RCC 7860 (cell line): ENCODE data around the gene RUFY3.
"Not testable (repeated sequence)": the region's sequence is repeated elsewhere in the genome, so short reads cannot be mapped to it uniquely, and the experiment has no call there.

Experiments used
- DNase-seq: peaks from one replicate; pipeline ENCODE4 v3.0.0-alpha.2; 2015; ENCODE audit warnings: low spot score
- FAIRE-seq: peaks from 2 replicates; lab custom pipeline; 2012; peaks lifted over from hg19 to GRCh38; lab: Jason Lieb, UNC

Gene RUFY3, protein sequence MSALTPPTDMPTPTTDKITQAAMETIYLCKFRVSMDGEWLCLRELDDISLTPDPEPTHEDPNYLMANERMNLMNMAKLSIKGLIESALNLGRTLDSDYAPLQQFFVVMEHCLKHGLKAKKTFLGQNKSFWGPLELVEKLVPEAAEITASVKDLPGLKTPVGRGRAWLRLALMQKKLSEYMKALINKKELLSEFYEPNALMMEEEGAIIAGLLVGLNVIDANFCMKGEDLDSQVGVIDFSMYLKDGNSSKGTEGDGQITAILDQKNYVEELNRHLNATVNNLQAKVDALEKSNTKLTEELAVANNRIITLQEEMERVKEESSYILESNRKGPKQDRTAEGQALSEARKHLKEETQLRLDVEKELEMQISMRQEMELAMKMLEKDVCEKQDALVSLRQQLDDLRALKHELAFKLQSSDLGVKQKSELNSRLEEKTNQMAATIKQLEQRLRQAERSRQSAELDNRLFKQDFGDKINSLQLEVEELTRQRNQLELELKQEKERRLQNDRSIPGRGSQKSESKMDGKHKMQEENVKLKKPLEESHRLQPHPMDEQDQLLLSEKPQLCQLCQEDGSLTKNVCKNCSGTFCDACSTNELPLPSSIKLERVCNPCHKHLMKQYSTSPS

DNA sequence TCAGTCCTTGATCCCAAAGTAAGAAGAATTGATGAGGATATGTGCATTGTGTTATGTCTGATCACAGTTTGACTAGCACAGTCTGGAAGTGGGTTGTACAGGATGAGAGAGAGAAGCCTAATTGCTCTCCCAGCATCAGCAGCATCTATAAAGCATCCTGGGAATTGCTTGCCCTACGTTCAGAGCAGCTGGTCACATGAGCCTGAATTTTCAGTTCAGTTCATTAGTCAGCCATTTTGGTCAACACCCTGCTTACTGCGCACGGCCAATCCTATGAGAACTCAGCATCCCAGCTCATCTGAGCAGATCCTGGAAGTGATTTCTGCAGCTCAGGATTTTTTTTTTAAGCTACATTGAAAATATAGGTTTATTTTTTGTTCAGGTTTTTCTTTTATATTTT is at the start of gene RUFY3:
Gene RUFY3, plus strand, starts transcription at position 218 of the 400 bp plus-strand sequence. CDS start 610 bp downstream, outside the sequence.
- FAIRE-seq (no peak), DNase-seq (peak; percentile 24)

DNA sequence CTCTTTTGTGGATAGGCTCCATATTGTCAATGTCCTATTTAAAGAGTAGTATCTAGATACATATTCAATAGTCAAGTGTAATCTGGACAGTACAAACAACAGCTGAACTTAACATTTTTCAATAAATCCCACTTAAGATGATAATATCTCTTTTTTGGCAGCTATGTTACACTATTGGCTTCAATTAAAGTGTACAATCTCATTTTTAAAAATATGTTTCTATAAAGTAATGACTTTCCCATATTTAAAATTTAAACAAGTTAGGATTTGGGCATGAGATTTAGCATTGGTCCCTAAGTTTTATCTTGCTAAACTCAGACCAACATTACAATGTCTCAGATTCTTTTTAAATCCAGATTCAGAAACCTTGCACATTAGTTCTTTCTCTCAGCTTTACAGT is 47.6 kb upstream of the RUFY3 start:
- DNase-seq (no peak), FAIRE-seq (no peak)

DNA sequence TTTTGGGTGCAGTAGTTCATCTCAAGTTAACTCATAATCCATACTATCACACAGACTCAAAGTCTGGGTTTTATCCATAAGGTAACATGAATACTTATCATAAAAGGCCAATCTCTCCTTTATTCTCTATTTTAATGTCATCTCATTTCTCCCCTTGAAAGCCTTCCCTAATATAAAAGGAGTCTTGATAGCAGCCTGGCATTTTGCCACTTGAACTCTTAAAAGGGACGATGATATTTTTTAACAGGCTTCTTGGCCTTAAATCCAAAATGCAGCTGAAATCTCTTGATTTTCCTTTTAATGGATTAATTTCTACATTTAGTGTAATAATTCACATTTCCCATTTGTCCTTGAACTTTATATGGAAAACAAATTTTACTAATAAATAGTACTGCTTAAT is 47.0 kb upstream of the RUFY3 start:
- DNase-seq, result no peak
- no peak for FAIRE-seq

DNA sequence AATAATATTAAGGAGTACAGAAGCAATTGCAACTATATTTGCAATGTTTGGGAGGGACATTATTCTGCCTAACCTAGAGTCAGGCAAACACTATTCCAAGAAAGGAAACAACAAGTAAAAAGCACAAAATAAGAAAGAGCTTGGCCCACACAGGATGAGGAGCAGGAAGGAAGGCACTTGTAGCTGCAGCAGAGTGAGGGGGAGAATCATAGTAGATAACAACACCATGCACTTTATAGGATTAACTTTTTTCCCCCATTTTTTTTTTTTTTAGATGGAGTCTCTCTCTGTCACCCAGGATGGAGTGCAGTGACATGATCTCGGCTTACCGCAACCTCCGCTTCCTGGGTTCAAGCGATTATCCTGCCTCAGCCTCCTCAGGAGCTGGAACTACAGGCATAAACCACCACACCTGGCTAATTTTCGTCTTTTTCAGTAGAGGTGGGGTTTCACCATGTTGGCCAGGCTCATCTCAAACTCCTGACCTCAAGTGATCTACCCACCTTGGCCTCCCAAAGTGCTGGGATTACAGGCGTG is 45.1 kb upstream of the RUFY3 start:
- FAIRE-seq (no peak), DNase-seq (no peak)

DNA sequence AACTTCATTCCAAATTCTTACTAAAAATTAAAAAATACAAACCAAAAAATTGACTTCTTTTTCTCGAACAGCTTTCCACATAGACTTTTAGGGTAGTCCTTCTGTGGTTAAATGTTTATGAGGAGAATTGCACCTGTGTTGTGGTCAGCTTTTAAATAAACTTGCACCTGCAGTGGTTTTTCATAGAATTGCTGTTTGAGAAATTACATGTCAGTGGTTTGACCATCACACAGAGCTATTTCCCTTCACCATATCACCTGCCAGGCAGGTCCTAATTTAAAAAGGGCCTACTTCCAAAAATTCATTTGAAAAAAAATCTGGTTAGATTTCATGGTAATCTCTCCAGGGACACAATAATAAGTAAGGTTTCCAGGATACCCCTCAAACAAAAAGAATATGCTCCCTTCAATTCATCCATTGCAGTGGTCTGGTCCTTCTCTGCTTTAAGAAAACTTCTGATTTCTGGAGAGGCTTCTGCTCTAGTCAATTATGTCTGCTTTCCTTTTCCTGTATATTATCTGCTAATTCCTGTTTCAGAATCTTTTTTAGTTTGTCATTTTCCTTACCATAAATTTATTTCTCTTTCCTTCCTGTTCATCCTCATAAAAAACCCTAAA is 43.3 kb upstream of the RUFY3 start:
- no peak for FAIRE-seq
- DNase-seq, result no peak

DNA sequence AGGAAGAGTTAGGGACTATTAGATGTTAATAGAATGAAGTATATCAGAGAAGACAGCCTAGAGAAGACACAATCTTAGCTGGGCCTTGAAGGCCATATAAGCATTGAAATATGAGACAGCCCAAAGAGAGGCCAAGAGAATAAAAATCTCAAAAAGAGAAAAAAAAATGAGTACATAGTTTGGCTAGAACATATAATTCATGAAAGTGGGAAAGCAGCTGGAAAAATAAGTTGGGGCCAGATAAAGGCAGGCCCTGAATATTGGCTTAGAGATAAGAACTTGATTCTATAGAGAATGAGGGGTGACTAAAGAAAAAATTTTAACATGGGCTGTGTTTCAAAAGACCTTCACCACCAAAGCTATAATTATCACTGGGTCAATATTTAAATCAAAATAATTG is 40.8 kb upstream of the RUFY3 start:
- FAIRE-seq, result no peak

DNA sequence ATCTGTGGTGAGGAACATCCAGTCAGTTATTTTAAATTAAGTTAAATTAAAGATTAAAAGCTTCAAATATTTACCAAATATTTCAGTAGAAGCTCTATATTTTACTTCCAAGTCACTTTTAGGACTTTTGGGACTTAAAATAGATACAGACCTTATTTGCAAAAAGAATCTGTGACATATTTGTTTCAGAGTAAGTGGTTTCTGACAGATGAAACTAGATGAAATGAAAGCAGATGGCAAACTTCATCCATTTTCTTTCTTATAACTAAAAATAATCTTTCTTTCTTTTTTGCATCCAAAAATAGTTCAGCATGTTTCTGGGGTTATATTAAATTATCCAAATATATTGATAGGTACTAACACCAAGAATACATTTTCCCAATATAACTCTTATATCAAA is 40.1 kb upstream of the RUFY3 start:
- no peak for FAIRE-seq
- no peak for DNase-seq

More for the DNA sequence above, 40.8 kb upstream of the RUFY3 start:
- DNase-seq, result no peak

DNA sequence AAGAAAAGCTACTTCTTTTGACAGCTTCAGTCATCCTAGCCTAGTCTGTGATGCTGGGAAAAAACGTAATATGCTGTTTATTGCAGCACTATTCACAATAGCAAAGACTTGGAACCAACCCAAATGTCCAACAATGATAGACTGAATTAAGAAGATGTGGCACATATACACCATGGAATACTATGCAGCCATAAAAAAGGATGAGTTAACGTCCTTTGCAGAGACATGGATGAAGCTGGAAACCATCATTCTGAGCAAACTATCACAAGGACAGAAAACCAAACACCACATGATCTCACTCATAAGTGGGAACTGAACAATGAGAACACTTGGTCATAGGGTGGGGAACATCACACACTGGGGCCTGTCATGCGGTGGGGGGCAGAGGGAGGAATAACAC is 39.6 kb upstream of the RUFY3 start:
- DNase-seq, FAIRE-seq: not testable (repeated sequence)

DNA sequence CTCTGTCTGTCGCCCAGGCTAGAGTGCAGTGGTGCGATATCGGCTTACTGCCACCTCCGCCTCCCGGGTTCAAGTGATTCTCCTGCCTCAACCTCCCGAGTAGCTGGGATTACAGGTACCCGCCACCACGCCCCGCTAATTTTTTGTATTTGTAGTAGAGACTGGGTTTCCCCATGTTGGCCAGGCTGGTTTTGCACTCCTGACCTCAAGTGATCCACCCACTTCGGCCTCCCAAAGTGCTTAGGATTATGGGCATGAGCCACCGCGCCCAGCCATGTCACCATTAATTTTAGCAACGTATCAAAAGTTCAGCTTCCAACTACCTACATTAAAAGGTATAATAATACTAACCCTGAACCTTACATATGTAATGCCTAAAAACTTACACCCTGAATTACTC is 34.4 kb upstream of the RUFY3 start:
- DNase-seq (no peak), FAIRE-seq (no peak)

DNA sequence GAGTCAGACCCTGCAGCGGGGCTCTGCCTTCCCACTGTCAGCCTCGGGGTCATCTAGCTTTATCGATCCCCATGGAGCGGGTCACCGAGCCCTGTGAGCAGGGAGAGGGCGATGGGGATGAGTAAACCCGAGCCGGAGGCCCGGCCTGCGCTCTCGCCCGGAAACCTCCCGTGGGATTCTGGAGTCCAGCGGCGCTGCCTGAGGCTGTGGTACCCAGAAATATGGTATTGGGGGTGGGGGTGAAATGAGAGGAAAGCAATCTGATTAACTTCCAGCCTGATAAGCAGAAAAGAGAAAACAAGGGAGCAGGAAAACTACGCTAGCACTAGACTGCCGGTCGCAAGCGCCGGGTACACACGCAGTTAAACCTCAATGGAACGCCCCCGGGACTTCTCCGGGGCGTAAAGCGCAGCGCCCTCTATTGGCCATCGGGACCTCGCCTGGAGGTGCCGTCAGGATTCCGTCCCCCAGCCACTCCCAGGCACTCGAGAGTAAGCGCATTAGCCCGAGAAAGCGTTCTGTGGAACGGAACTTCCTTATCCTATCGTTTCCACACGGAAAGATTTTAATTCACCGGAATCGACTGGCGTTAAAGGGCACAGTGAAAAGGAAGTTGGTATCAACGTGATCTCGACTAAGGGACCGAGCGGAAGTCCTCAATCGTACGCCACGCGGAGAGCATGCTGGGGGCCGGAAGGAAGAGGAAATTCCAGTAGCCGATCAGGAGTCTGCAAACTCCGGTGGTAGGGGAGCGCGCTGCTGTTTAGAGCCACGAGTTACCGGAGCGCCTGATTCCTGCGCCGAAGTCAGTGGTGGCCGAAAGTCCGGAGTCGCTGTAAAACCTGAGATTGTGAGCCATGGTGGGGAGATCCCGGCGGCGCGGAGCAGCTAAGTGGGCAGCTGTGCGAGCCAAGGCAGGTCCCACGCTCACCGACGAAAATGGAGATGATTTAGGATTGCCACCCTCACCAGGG is 33.7 kb upstream of the RUFY3 start, which contains the start of gene UTP3:
Gene UTP3, plus strand, starts transcription at position 712 of the 974 bp plus-strand sequence. Its CDS starts 146 bp downstream, at position 858.
- peak; percentile 85 for FAIRE-seq
- DNase-seq, result peak; percentile 95

DNA sequence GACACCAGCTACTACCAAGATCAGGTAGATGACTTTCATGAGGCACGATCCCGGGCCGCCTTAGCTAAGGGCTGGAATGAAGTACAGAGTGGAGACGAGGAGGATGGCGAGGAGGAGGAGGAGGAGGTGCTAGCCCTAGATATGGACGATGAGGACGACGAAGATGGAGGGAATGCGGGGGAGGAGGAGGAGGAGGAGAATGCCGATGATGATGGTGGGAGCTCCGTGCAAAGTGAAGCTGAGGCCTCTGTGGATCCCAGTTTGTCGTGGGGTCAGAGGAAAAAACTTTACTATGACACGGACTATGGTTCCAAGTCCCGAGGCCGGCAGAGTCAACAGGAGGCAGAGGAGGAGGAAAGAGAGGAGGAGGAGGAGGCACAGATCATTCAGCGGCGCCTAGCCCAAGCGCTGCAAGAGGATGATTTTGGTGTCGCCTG is 33.0 kb upstream of the RUFY3 start:
- DNase-seq (no peak), FAIRE-seq (no peak)

DNA sequence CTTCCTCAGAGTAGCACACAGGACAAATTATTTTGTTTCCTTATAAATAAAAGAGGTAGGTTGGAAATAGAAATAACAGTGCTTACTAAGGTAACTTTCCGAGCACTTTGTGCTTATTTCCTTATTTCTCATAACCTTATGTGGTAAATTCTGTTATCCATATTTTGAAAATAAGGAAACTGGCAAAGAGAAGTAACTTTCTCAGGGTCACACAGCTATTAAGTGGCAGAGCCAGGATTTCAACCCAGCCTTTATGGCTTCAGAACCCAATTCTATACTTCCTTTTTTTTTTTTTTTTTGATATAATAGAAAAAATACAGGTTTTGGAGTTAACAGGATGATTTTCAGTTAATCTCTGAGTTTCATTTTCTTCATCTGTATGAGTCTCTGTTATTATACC is 30.1 kb upstream of the RUFY3 start:
- DNase-seq (no peak), FAIRE-seq (no peak)

DNA sequence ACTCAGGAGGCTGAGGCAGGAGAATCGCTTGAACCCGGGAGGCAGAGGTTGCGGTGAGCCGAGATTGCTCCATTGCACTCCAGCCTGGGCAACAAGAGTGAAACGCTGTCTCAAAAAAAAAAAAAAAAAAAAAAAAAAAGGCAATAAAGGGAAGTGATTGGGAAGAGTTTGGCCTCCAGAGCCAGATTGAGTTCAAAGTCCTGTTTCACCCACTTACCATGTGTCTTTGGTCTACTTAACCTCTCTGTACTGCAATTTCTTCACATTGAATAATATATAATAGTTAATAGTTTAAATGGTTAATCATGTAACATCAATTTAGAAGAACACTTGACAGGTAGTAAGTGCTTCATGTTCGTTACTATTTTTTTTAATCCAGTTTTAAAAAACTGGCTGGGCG is 27.1 kb upstream of the RUFY3 start:
- not testable (repeated sequence) for FAIRE-seq

DNA sequence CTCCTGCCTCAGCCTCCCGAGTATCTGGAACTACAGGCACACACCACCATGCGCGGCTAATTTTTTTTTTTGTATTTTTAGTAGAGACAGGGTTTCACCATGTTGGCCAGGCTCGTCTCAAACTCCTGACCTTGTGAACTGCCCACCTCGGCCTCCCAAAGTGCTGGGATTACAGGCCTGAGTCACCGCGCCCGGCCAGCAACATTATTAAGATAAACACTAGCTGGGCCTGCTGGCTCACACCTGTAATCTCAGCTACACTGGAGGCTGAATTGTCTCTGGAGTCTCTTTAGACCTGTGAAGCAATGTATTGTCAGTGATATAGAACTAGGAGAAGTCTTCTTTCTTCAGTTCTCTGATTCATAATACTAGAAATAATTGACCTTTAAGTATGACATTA is 23.3 kb upstream of the RUFY3 start:
- DNase-seq, FAIRE-seq: not testable (repeated sequence)

More for the DNA sequence above, 27.1 kb upstream of the RUFY3 start:
- DNase-seq, result not testable (repeated sequence)

DNA sequence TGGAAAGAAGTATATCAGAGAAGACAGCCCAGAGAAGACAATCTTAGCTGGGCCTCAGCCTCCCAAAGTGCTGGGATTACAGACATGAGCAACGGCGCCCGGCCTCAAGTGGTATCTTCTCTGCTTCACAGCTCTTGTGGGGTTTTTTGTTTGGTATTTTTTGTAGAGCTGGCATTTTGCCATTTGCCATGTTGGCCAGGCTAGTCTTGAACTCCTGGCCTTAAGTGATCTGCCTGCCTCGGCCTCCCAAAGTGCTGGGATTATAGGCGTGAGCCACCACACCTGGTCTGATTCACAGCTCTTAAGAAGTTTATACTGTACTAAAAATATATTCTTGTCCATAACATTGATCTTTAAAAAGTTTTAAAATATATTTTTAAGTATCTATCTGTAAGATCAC is 21.1 kb upstream of the RUFY3 start:
- DNase-seq (no peak), FAIRE-seq (no peak)

DNA sequence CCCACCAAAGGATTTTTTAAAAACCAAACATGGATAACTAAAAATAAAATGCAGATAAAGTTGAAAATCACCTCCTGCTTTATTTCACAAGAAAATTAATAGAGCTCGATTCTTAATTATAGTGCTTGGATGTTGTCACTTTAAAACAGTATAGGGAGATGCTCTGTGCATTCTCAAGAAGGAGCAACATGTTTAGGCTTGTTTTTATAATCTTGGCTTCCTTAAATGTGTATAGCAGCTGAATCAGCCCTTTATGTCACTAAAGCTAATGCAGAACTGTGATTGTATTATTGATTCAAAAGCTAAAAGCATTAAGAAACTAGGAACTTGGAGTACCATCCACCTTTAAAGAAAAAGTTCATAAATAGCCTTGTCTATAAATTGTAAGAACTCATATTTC is 20.5 kb upstream of the RUFY3 start:
- DNase-seq (no peak), FAIRE-seq (no peak)

DNA sequence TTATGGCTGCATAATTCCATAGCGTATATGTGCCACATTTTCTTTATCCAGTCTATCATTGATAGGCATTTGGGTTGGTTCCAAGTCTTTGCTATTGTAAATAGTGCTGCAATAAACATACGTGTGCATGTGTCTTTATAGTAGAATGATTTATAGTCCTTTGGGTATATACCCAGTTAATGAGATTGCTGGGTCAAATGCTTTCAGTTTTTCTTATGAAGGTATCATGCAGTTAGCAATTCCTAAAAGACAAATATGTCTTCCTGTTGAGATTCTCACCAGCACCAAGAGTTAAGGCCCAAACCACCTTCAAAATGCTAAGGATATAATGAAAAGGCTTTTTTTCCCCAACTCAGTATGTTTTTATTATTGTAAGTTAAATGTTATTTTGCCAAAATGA is 19.2 kb upstream of the RUFY3 start:
- not testable (repeated sequence) for DNase-seq, FAIRE-seq

DNA sequence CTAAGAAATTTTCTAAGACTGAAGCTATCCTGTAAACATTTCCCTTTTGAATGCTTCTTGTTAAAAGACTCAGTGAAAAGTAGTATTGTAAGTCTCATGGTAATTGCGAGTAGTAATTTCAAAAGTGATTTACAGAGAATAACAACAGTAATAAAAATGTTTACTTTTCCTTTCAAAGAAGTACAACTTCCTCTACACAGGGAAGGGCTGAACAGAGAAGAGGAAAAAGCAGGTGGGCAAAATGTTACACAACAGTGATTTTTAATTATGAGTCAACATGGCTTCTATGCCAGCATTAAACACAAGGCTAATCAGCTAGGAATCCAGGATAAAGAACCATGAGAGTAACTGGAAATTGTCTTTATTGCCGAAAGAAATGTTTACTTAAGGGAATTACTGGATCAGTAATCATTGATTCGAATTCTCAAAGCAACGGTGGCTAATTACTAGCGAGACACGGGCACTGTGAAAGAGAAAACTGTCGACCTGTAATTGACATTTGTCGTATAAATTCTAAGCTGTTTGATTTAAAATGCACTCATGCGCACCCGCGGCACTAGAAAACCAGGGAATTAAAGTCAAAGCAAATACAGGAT is 18.0 kb upstream of the RUFY3 start:
- FAIRE-seq, result peak; percentile 81
- DNase-seq, result peak; percentile 22

DNA sequence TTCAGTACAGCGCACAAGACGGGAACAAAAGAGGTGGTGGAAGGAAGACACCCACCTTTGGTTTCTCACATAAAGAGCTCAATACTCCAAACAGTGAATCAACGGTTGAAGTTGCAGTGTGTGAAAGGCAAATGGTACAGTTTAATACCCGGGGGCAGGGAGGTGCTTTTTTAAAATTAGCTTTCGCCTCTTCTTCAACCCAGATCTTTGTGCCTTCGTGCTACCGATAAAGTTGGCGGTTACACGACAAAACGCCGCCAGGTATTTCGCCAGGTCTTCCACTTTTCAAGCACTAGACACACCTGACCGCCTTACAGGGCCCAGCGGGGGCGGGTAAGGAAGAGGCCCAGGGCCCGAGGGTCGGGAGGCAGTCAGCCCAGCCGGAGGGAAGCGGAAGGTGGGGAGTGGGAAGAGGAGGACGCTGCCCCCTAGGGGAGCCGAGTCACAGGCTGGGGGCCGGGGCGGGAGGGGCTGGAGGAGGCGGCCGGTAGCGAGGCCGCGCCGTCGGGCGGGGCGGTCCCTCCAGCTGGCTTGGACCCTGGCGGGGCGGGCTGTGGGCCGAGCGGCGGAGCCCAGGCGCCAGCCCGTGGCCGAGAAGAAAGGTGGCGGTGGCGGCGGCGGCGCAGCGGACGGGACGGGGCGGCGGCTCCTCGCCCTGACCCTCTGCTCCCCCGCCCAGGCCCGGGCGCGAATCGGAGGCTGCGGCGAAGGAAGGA is 17.4 kb upstream of the RUFY3 start:
- DNase-seq (peak; percentile 50), FAIRE-seq (no peak)
